Panc1 (cell line): ENCODE measurements around the gene MMD2.

Experiments used
- POLR2AphosphoS5 ChIP-seq: IDR thresholded peaks from 2 replicates; pipeline ENCODE4 v1.6.1; 2012; ENCODE audit warnings: mild to moderate bottlenecking, low read depth, low read length, moderate library complexity
- SIN3A ChIP-seq: IDR thresholded peaks from 2 replicates; pipeline ENCODE4 v1.6.1; 2012; ENCODE audit warnings: low read depth, mild to moderate bottlenecking, low read length, moderate library complexity, borderline replicate concordance; ENCODE audit not compliant: insufficient read depth
- TF ChIP-seq, protein P1 (sequence below): fragments of 450-650 bp; IDR thresholded peaks from 2 replicates; pipeline ENCODE4 v1.5.1; 2017; ENCODE audit warnings: mild to moderate bottlenecking

DNA sequence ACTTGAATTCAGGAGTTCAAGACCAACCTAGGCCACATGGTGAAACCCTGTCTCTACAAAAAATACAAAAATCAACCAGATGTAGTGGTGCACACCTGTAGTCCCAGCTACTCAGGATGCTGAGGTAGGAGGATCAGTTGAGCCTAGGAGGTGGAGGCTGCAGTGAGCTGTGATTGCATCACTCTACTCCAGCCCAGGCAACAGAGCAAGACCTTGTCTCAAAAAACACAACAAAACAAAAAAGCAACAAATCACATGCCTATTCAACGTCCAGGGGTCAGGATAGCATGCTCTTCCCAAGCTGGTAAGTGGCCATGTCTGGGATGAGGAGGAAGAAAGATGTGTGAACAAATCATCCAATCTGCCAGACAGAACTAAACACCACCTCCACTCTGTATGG, 69.3 kb downstream of the MMD2 start:
- TF ChIP-seq SIN3A (no peak), POLR2AphosphoS5 (no peak)
- TF ChIP-seq, protein P1, sequence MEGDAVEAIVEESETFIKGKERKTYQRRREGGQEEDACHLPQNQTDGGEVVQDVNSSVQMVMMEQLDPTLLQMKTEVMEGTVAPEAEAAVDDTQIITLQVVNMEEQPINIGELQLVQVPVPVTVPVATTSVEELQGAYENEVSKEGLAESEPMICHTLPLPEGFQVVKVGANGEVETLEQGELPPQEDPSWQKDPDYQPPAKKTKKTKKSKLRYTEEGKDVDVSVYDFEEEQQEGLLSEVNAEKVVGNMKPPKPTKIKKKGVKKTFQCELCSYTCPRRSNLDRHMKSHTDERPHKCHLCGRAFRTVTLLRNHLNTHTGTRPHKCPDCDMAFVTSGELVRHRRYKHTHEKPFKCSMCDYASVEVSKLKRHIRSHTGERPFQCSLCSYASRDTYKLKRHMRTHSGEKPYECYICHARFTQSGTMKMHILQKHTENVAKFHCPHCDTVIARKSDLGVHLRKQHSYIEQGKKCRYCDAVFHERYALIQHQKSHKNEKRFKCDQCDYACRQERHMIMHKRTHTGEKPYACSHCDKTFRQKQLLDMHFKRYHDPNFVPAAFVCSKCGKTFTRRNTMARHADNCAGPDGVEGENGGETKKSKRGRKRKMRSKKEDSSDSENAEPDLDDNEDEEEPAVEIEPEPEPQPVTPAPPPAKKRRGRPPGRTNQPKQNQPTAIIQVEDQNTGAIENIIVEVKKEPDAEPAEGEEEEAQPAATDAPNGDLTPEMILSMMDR, result no peak
